HFFc6 (cell line): Measurements from ENCODE around the gene POU5F2. TPM values are rescaled to one million over a fixed set of nuclear protein-coding genes. Genes with fewer than 3 reads are reported as not detected.

Experiments used
- DNase-seq: peaks from one replicate; pipeline ENCODE4 v3.0.0-alpha.2; 2018
- H3K27ac Mint-ChIP-seq: 2 replicates; pipeline ENCODE4 v1.8.0; 2020; ENCODE audit warnings: mild to moderate bottlenecking, mixed read lengths
- H3K27me3 Mint-ChIP-seq: 2 replicates; pipeline ENCODE4 v1.8.0; 2021; ENCODE audit warnings: mild to moderate bottlenecking, moderate library complexity, mixed read lengths; ENCODE audit not compliant: insufficient read depth
- H3K36me3 Mint-ChIP-seq: 2 replicates; pipeline ENCODE4 v1.8.0; 2021; ENCODE audit warnings: low read depth, mixed read lengths
- H3K4me1 Mint-ChIP-seq: 2 replicates; pipeline ENCODE4 v1.8.0; 2020; ENCODE audit warnings: low read depth, mixed read lengths
- H3K4me3 Mint-ChIP-seq: 2 replicates; pipeline ENCODE4 v1.8.0; 2020; ENCODE audit warnings: mild to moderate bottlenecking, moderate library complexity, mixed read lengths
- H3K9me3 Mint-ChIP-seq: 2 replicates; pipeline ENCODE4 v1.8.0; 2020; ENCODE audit warnings: mild to moderate bottlenecking, mixed read lengths
- total RNA-seq, 6 experiments: library from RNA; stranded (reverse); fragmentation: NEBNext Ultra II Directional; extraction: Animal tissue kit (Norgen Biotek cat#: 25700); gene quantifications; 2 replicates in 1 of 6; 3 replicates in 5 of 6; pipeline ENCODE4 v1.2.3, GENCODE V29; 2021
- TF ChIP-seq, protein P1 (sequence below): fragments of 200-600 bp; sonication (generic); IDR thresholded peaks from 2 replicates; pipeline ENCODE4 v1.5.0; 2021; ENCODE audit warnings: antibody characterized with exemption, mild to moderate bottlenecking

Gene POU5F2
- total RNA-seq, 6 experiments from 2014 or later, result 0.05 to 0.12 (median 0.08) TPM

DNA sequence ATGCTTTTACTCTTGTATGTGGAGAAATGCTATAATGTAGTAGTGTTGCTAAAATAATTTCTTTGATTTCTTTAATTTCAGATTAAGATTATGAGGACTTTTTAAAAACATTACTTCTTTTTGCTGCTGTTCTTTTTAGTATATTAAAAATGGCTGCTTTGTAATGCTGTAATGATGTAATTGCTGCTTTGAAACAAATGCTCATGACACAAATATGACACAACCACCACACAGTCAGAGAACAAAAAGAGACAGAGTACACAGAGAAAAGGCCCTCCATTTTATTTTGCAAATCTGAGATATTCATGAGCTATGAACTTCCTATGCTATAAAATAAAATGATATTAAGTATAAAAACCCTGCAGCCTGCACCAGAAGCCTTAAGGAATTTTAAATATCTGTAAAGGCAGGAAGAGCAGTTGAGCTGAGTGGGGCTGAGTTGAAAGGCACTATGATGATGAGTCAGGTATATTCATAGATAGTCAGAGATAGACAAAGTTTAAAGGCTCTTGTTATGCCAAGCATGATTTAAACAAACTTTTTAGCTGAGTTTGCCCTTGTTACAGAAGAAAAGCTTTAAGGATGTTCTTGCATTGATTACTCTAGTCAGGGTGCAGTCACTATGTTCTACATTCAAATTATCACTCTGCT is 5.1 kb upstream of the POU5F2 start:
- peak overlapping the region; percentile 21; the same call in 1 of the 2 replicates for H3K4me3 Mint-ChIP-seq
- peaks cover 28% of the 10 kb centered on the region for H3K4me1 Mint-ChIP-seq
- no peaks in the 10 kb centered on the region for H3K9me3 Mint-ChIP-seq
- TF ChIP-seq, protein P1, sequence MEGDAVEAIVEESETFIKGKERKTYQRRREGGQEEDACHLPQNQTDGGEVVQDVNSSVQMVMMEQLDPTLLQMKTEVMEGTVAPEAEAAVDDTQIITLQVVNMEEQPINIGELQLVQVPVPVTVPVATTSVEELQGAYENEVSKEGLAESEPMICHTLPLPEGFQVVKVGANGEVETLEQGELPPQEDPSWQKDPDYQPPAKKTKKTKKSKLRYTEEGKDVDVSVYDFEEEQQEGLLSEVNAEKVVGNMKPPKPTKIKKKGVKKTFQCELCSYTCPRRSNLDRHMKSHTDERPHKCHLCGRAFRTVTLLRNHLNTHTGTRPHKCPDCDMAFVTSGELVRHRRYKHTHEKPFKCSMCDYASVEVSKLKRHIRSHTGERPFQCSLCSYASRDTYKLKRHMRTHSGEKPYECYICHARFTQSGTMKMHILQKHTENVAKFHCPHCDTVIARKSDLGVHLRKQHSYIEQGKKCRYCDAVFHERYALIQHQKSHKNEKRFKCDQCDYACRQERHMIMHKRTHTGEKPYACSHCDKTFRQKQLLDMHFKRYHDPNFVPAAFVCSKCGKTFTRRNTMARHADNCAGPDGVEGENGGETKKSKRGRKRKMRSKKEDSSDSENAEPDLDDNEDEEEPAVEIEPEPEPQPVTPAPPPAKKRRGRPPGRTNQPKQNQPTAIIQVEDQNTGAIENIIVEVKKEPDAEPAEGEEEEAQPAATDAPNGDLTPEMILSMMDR, result no peak
- peaks cover 11% of the 10 kb centered on the region; the same call in 1 of the 2 replicates for H3K36me3 Mint-ChIP-seq
- H3K27me3 Mint-ChIP-seq, result no peaks in the 10 kb centered on the region
- peak overlapping the region; percentile 67 for H3K27ac Mint-ChIP-seq
- peak; percentile 58 for DNase-seq

DNA sequence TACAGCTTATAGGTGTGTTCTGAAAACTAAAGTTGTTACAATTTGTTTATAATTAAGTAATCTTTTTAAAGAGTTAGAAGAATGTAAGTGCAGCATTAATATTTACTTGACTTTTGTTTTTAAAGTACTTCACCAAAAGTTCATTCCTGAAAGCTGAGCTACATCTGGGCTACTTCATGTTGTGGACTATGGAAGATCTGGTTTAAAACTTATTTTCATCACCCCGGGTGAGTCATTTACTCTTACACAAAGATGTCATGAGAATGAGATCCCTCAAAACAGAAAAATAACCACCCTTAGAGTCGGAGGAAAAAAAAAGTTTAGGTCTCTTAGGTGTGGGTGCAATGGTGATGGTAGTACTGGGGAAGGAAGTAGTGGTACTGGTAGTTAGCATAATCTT is 5.1 kb downstream of the POU5F2 start:
- TF ChIP-seq, protein P1, result no peak
- DNase-seq, result peak; percentile 1

DNA sequence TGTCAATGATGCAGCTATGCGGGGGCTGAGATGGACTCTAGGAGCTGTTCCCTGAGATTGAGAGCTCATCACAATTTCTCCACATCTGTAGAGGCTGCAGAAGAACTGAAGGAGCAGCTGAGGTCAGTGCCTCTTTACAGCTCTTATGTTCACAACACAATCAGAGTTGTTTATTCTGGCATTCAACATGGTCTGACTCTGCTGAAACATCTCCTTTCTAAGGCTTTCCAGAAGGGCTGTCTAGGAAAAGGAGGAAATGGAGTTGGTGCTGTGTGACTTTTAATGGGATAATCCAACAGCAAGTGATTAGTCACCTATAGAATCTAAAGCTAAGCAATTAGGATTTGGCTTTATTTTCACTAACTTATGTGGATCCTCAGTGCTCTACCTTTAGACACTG is 6.0 kb downstream of the POU5F2 start:
- Mint-ChIP-seq H3K9me3 (no peaks in the 10 kb centered on the region), H3K27ac (no peak overlapping the region), H3K4me1 (peaks cover 16% of the 10 kb centered on the region), H3K27me3 (no peaks in the 10 kb centered on the region), H3K4me3 (no peak overlapping the region), H3K36me3 (peaks cover 10% of the 10 kb centered on the region)
- TF ChIP-seq, protein P1, result no peak
- peak; percentile 0 for DNase-seq

More for the DNA sequence above, 5.1 kb downstream of the POU5F2 start:
- Mint-ChIP-seq H3K9me3 (no peaks in the 10 kb centered on the region), H3K36me3 (peaks cover 10% of the 10 kb centered on the region), H3K27me3 (no peaks in the 10 kb centered on the region), H3K27ac (no peak overlapping the region), H3K4me1 (peaks cover 16% of the 10 kb centered on the region), H3K4me3 (no peak overlapping the region)

DNA sequence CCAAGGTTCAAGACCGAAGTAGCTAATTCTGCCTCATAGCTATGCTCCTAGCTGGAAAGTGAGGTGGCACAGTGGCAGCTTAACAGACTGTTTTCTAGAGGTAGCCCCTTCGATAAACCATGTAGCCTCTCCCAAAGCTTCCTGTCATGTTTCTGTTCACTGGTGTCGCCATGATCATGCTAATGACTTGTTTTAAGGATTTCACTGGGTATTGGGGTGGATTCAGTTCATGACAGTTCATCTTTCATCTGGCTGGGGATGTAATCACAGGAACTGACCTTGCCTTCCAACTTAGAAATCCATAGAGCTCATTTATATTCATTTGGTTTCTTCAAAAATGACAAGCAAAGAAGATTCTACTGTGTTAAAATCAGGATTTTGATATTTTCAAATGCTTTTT is 9.4 kb downstream of the POU5F2 start:
- Mint-ChIP-seq H3K4me3 (no peak overlapping the region), H3K36me3 (peaks cover 6% of the 10 kb centered on the region), H3K27me3 (peaks cover 2% of the 10 kb centered on the region; the same call in 1 of the 2 replicates), H3K9me3 (no peaks in the 10 kb centered on the region), H3K27ac (no peak overlapping the region), H3K4me1 (peaks cover 16% of the 10 kb centered on the region)
- no peak for DNase-seq
- TF ChIP-seq, protein P1, result no peak

DNA sequence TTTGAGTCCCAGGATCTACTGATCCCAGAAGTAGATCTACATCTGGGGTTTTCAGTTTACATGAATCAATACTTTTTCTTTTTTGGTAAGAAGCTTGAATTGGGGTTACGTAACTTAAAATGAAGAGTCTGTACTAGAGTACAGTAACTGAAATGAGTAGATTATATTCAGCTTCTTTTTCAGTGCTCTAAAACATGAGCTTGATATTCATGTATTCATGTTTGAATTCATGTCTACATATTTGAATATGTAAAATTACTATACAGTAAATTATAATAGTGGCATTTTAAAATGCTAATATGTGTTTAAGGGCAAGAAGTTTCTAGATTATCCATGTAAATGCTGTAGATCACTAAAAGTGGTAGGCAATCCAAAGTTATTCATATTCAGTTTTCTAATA is 14.8 kb downstream of the POU5F2 start:
- DNase-seq, result no peak
- Mint-ChIP-seq H3K9me3 (no peaks in the 10 kb centered on the region), H3K27ac (no peak overlapping the region), H3K27me3 (peaks cover 2% of the 10 kb centered on the region; the same call in 1 of the 2 replicates), H3K36me3 (no peaks in the 10 kb centered on the region), H3K4me1 (peaks cover 18% of the 10 kb centered on the region), H3K4me3 (no peak overlapping the region)
- TF ChIP-seq, protein P1, result no peak
